EH (cell line): Measurements from ENCODE around the gene SCG5.
A peak's percentile ranks its signal among the peaks of the same experiment; 100 is the strongest.
"Not testable (repeated sequence)": the region's sequence is repeated elsewhere in the genome, so short reads cannot be mapped to it uniquely, and the experiment has no call there.

ENCODE experiments used
- DNase-seq: peaks from one replicate; pipeline ENCODE4 v3.0.0-alpha.2; 2015; ENCODE audit warnings: low read depth

SCG5 gene, protein sequence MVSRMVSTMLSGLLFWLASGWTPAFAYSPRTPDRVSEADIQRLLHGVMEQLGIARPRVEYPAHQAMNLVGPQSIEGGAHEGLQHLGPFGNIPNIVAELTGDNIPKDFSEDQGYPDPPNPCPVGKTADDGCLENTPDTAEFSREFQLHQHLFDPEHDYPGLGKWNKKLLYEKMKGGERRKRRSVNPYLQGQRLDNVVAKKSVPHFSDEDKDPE

DNA sequence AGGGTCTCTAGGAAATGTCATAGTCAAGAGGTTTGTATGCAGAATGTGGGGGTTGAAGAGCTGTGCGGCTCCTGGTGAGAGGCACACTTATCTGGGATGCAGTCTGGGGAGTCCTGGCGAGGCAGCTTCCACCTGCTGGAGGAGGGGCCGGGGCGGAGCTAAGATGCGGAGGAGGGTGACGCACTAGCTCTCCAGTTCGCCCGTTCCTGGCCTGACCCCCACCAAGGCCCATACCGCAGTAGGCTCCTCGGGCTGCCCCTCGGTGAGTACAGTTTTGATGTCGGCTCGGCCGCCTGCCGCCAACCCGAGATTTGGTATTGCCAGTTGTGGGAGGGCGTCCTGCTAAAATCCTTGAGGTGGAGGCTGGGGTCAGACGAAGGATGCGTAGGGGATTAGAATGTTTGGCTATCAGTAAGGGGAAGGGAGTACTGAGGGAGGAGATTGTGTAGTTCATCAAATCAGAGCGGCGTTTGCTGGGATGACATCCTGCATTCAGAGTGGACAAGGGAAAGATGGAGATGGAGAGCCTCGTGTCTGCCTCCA is at the start of gene SCG5:
SCG5 (plus strand) TSS at position 194 of the 543 bp plus-strand sequence. CDS start 1,883 bp downstream, outside the sequence.
- peak; percentile 25 for DNase-seq

DNA sequence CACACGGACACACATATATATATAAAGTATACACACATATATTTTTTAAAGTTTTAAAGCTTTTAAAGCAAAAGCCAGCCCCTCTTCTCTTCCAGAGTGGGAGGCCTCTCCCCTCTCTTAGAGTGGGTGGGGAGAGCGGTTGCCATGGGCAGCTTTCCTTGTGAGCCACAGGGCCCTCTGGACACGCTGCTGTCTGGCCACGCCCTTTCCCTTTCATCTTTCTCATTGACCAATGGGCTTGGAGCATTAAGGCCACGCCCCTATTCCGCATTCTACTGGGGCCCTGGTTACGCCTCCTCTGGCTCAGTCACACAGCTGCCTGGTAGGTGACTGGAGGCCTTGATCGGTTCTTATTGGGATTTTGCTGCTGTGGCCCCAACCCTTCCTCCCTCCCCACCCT is 48.4 kb upstream of the SCG5 start, which contains the start of gene GOLGA8N:
GOLGA8N (plus strand) TSS at position 306 of the 400 bp plus-strand sequence.
- not testable (repeated sequence) for DNase-seq

DNA sequence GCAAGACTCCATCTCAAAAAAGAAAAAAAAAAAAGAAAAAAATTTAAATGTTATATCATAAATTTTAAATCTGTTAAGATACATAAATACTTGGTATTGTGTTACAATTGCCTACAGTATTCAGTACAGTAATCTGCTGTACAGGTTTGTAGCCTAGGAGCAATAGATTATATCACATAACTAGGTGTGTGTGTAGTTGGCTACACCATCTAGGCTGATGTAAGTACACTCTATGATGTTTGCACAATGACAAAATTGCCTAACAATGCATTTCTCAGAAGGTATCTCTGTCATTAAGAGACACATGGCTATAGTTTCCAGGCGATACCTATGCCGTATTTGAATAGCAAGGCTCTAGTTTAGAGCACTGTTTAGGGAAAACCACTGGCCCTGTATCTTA is 32.0 kb upstream of the SCG5 start:
- not testable (repeated sequence) for DNase-seq

DNA sequence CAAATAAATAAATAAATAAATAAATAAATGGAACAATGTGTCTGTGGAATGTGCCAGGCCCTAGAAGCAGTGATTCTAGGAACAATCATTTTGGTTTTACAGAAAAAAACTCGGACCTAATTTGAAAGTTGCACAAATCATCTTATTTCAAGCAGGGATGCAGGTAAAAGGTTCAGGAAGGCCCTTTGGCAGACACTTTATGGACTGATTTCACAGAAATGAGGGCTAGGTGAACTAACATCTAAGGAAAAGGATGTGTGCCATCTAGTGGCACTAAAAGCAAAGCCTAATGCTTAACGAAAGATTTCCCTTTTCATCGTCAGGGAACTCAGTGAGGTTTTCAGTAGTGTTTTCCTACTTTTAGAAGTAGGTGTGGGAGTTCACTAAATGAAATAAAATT is 30.8 kb upstream of the SCG5 start:
- peak; percentile 55 for DNase-seq

DNA sequence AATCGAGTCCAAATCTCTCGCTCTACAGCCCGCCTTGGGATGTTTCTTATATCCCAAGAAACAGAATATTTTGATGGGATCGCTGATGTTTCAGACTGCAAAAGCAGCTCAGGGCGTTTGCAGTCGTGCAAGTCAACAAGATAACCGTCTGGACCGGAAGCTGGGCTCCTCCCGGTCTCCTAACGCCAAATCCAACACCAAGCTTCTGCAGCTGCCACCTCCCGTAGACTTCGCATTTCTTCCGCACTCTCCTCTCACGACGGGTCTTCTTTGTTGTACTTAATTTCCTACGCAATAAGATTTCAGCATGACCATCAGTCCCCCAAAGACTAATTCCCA is 26.8 kb upstream of the SCG5 start:
- not testable (repeated sequence) for DNase-seq

DNA sequence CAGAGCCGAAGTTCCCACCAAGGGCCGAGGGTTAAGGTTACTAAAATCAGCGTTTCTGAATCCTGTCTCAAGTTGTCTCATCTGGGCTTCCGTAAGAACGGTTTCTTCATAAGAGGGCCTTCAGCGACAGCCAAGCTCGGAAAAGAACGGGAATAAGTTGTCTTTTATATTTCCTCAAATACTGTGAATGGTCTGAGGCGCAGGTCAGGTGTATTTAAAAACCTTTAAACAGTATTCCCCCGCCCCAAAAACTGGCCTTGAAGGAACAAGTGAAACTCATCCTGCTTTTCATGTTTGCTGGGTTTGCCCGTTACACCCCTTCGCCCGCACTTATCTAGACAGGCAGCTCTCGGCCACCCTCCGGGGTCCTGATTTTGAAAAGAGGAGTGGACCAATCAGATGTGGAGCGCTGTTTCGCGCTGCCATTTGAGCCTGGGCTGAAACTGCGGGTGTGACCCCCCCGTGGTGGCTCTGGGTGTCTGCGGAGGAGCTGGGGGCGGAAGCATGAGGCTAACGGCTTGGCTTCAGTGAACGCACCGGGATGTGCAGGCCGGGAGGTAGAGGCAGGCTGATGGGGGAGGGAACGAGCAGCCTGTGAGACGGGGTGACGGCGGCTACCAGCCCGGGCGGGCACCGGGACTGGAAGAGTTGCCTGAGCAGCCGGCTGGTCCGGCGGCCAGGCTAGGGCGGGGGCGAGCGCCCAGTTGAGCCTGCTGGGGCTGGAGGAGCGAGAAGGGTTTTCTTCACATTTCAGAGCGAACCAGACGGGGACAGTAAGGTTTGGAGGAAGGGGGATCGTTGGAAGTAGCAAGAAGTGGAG is 26.2 kb upstream of the SCG5 start, which contains the start of gene ARHGAP11A:
ARHGAP11A (plus strand) TSS at position 454 of the 820 bp plus-strand sequence. CDS start 708 bp downstream, outside the sequence.
- peak; percentile 86 for DNase-seq

DNA sequence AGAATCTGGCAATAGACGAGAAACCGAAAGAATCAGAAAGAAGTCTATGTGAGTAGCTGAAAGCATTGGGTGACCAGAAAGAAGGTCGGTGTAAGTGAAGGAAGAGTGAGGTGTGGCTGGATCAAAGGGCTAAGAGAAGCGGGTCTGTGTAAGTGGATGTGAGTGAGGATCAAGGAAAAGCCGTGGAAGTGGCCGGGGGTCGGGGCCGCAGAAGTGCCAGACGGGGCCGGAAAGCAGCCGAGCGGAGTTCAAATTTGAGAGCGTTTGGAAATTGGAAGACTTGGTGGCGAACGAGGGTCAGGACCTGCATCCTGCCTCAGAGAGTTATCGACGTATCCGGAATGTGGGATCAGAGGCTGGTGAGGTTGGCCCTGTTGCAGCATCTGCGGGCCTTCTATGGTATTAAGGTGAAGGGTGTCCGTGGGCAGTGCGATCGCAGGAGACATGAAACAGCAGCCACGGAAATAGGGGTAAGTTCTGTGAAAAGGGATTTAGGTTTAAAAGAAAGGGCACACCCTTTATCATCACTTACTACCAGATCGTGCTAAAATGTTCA is 25.6 kb upstream of the SCG5 start:
- DNase-seq: peak; percentile 33

DNA sequence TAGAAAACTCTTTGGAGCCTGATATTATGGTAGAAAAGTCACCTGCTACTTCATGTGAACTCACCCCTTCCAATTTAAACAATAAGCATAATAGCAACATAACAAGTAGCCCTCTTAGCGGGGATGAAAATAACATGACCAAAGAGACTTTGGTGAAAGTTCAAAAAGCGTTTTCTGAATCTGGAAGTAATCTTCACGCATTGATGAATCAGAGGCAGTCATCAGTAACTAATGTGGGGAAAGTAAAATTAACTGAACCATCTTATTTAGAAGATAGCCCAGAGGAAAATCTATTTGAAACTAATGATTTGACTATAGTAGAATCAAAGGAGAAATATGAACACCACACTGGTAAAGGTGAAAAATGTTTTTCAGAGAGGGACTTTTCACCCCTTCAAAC is 5.1 kb upstream of the SCG5 start:
- DNase-seq: no peak

DNA sequence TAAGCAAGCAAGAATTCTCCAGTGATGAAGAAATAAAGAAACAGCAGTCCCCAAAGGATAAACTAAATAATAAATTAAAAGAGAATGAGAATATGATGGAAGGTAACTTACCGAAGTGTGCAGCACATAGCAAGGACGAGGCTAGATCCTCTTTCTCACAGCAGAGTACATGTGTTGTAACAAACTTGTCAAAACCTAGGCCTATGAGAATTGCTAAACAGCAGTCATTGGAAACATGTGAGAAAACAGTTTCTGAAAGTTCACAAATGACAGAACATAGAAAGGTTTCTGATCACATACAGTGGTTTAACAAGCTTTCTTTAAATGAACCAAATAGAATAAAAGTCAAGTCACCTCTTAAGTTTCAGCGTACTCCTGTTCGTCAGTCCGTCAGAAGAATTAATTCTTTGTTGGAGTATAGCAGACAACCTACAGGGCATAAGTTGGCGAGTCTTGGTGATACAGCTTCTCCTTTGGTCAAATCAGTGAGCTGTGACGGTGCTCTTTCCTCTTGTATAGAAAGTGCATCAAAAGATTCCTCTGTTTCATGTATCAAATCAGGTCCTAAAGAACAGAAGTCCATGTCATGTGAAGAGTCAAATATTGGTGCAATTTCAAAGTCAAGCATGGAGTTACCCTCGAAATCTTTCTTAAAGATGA is 4.5 kb upstream of the SCG5 start:
- DNase-seq: no peak

DNA sequence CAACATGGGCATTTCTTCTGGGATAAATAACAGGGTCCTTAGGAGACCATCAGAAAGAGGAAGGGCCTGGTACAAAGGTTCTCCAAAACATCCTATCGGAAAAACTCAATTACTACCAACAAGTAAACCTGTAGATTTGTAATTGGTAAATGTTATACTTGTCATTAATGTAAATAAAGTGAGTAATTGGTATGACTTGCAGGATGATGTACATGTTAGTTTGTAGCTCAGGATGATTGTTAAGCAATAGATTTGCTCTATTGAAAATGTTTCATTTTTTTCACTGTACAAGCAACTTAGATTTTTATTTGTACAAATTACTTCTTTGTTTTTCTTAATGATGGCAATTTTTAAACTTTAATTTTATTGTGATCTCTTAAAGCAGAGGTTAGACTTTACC is 3.8 kb upstream of the SCG5 start:
- no peak for DNase-seq

DNA sequence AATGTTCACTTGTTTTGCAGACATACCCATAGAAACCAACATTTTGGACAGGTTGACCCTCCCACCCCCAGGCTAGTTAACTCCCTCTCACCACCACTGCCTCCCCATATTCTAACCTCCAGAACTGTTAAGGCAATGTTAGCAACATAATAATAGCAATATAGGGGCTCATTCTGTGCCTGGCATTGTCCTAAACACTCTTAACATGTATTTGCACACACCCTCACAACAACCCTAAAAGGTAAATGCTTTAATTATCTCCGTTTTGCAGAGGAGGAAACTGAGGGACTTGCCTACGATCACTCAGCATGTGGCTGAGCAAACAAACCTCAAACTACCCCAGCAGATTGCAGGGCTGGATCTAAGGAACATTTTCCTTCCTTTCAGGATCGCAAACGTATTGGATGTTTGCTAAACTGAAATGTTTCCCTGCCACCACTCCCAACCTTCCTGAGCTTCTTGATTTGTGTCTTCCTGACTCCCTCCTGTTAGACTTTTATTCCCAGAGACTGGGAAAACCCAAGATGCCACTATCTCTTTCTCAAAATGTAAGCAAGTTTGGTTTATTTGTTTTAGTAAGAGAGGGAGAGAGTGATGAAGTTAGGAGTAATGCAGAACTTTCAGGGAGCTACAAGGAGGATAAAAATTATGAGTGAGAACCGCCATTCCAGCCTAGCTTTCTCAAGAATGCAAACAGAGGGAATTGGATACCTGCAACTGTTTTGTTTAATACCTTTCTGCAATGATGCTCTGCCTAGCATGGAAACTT is 1.3 kb downstream of the SCG5 start:
- DNase-seq: peak; percentile 35

DNA sequence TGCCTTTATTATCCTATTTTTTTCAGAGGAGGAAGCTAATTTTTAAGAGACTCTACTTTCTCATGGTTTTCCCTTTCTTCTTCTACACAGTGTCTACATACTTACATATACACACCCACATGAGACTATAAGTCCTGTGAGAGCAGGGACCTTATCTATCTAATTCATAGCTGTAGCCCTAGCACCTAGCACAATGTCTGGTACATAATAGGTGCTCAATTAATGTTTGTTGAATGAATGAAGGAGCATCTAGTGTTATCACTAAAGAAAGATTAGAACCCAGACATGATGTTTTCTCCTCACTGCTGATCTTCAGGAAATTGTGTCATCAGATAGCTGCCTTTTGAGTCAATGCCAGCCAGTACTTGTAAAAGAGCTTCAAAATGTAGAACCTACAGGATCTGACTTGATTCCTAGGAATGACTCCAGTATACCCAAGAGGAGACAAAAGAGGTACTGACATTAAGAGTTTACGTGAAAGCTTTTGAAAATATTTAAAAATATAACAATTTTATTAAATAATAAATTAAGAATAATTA is 2.5 kb downstream of the SCG5 start:
- DNase-seq: peak; percentile 71

DNA sequence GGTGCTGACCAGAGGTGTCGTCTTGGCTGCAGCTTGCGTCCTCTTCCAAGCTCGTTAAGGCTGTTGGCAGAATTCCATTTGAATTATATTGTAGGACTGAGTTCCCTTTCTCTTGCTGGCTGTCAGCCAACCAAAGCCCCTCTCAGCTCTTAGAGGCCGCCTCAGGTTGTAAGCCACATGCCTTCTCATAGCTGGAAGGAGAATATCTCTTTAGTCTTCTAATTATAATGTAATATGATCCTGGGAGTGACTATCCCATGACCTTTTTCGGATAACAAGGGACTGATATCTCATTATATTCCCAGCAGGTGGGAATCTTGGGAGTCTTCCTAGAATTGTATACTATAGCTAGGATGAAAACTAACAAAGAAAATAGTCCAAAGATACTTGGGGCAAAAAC is 4.8 kb downstream of the SCG5 start:
- DNase-seq: no peak

DNA sequence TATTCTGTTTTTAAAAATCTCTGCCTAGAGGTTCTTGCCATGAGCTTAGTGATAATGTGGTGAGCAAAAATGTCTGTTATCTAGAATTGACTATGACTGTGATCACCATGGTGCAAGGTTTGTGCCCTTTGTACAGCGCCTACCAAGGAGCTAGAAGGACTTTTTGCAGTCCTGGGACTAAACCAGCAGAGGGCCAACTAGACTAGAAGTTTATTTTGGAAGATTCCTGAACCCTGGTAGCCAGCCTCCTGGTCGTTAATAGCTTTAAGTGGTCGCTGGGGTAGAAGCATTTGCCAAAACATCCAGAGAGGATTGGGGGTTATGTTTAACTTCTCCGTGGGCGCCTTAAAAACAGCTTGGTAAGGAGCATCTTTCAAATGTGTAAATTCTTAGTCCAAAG is 7.8 kb downstream of the SCG5 start:
- peak; percentile 56 for DNase-seq

DNA sequence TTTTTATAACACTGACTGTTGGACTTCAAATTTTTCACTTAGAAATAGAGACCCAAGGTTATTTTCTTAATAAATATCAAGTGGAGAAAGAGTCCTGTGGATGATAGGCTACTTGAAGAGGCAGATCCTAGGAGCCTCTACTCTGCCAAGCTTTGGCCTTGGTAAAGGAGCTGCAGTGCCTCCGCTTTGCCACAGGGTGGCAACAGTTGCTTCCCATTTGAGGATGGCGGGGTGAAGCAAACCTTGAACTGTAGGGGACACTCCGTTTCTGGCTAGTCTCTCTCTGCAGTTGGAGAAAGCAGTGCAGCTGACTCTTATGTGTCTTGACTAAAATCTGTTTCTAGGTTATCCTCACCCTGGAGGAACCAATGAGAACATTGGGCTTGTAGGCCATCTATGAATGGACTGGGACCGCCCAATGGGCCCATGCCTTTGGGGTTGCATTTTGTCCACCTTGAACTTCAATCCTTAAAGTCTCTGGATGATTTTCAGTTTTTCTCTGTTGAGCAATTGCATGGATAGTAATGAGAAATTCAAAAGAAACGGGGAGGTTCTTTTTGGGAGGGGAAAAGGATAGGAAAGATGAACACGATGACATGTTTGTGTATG is 9.8 kb downstream of the SCG5 start:
- DNase-seq: peak; percentile 84

DNA sequence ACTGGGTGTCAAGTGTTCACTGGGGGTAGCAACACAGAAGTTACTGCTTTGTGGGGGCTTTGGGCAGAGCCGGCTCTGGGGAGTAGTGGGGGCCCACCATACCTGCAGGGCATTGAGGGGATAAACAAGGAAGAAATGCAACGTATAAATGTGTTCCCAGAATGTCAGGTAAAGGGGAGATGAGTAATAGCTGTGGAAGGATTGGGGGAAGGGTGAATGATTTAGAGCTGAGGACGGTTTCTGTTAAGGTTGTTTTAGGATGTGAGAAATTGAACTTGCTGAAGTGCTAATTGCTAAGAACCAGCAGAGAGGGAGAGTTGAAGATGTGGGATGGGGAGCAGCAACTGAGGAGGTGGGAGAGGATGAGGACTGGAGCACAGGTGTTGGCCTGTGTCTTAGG is 10.7 kb downstream of the SCG5 start:
- no peak for DNase-seq

DNA sequence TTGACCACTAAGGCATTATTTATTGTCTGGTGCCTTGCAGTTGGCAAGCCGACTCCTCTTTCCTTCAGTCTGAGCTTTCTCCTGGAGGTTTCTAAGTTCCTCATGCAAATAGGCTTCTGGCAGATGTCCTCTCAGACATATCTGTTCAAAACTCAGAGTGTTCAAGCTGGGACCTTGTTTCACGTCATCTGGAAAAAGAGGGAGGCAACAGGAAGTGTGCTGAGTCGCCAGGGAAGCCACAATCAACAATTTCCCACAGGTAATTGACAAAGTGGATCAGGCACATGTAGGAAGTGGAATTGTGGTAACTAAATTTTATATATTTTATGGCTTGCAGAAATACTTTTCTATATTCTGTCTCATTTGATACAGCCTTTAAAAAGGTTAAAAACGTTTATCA is 14.6 kb downstream of the SCG5 start:
- DNase-seq: no peak

DNA sequence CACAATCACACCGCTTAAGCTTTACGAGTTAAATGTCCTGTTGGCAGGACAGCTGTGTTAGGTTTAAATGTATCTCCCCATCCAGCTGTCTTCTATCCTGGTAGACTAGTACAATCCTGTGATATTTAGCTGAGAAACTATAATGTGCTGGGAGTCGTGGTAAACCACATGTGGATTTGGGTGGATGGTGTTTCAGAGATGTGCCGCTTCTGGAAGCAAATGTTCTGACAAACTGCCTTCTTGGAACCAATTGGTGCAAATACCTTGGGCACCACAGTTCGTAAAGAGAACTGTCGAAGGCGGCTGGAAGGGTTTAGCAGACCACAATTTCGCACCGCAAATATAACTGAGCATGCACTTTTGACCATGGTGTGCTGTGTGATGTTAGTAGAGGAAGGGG is 15.0 kb downstream of the SCG5 start:
- no peak for DNase-seq

DNA sequence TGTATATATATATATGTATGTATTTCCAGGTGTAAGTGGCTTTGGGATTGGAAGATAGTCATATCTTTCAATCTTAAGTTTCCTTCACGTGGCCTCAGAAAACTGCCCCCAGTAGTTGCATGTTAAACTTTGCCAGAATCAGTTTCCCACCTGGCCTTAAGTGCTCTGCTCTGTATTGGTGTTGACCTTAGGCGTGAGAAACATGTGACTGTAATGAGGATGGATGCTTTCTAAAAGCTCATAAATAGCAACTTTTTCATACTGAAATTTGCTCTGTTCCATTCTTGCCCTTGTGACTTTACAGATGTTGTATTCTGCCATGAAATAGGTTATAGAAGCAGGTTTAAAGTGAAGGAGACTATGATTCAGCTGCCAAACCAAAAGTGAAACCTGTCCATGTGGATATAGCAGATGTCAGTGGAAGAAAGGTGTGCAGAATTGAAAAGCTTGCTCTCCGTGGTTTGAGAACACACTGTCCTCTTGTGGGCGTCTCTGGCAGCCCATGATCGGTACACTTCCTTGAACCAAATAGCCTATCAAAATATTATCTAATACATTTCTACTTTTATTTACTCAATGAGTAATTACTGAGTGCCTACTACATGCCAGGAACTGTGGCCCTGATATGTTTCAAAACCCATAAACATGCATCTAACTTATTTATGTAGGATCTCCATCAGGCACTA is 15.8 kb downstream of the SCG5 start:
- no peak for DNase-seq

DNA sequence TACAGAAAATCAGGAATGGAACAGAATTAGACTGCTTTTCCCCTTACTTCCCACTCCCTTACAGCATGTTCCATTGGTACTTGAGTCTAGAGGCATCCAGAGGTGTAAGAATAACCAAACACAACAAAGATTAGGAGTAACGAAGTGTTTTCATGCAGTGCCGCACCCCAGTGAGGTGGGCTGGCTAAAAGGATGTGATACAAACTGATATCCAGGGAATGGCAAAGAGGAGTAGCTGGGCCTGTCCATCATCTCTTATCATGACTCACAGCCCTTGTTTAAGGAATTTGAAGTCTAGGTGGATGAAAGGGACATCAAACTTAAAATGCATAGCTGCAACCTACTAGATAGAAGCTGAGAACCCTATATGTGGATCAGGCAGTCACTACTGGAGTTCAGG is 16.4 kb downstream of the SCG5 start:
- DNase-seq: no peak
